Activated T-helper 1 cell treated with anti-CD3 and anti-CD28 coated beads, Interleukin-12 subunit alpha, Interleukin-12 subunit beta, Interleukin-2, Interleukin-4 antibody, amounts not matched to agents 30 ng/mL and 10 ng/mL and 1 ng/mL, durations not matched to agents 14 hours and 24 hours and 36 hours (primary cell): ENCODE measurements around the gene ZNF24. TPM values are rescaled to one million over a fixed set of nuclear protein-coding genes. Genes with fewer than 3 reads are reported as not detected.
A peak's percentile ranks its signal among the peaks of the same experiment; 100 is the strongest.

ENCODE experiments used
- DNase-seq: peaks from one replicate; pipeline ENCODE4 v3.0.0; 2021; ENCODE audit warnings: low spot score
- H3K27ac Mint-ChIP-seq: one replicate; pipeline ENCODE4 v1.8.0; 2021; ENCODE audit warnings: mild to moderate bottlenecking, mixed read lengths
- H3K27me3 Mint-ChIP-seq: one replicate; pipeline ENCODE4 v1.8.0; 2022; ENCODE audit warnings: mild to moderate bottlenecking, moderate library complexity, mixed read lengths; ENCODE audit not compliant: insufficient read depth
- H3K36me3 Mint-ChIP-seq: one replicate; pipeline ENCODE4 v1.8.0; 2021; ENCODE audit warnings: low read depth, mixed read lengths
- H3K4me1 Mint-ChIP-seq: one replicate; pipeline ENCODE4 v1.8.0; 2021; ENCODE audit warnings: low read depth, mixed read lengths
- H3K4me3 Mint-ChIP-seq: one replicate; pipeline ENCODE4 v1.8.0; 2021; ENCODE audit warnings: mild to moderate bottlenecking, moderate library complexity, mixed read lengths
- H3K9me3 Mint-ChIP-seq: one replicate; pipeline ENCODE4 v1.8.0; 2021; ENCODE audit warnings: mixed read lengths
- intact Hi-C: fragments of 100-400 bp; cut with micrococcal nuclease; formaldehyde crosslinking; loops from one replicate; pipeline ENCODE4 v1.15.1; 2024
- total RNA-seq: library from RNA; stranded (reverse); gene quantifications from 2 replicates; pipeline ENCODE4 v1.2.3, GENCODE V29; 2022

ZNF24 gene
- total RNA-seq, 1 donor from 2014 or later, result 56.6 TPM

DNA sequence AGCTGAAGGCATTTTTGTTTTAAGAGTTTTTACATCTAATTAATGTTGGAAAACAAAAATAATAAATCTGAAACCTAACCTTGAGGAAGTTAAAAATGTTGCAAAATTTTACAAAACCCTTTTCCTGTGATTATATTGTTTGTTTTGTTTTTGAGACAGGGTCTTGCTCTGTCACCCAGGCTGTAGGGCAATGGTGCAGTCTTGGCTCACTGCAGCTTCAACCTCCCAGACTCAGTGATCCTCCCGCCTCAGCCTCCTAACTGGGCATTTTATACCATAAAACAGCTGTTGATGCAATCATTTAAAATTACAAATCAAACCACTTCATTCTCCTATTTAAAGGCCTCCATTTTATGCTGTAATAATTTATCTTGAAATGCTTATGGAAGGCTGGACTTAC lies 1.7 kb upstream of the ZNF24 start:
- no peak for DNase-seq
- no peak overlapping the region for H3K4me3 Mint-ChIP-seq
- H3K9me3 Mint-ChIP-seq, result no peaks in the 10 kb centered on the region
- H3K27me3 Mint-ChIP-seq, result no peaks in the 10 kb centered on the region
- intact Hi-C loops, result loop anchor here (2.0 kb wide), 1 partner anchor 367 kb away; no protein-coding TSS in a partner anchor
- H3K4me1 Mint-ChIP-seq, result peaks cover 24% of the 10 kb centered on the region
- peaks cover 12% of the 10 kb centered on the region for H3K36me3 Mint-ChIP-seq
- no peak overlapping the region for H3K27ac Mint-ChIP-seq

DNA sequence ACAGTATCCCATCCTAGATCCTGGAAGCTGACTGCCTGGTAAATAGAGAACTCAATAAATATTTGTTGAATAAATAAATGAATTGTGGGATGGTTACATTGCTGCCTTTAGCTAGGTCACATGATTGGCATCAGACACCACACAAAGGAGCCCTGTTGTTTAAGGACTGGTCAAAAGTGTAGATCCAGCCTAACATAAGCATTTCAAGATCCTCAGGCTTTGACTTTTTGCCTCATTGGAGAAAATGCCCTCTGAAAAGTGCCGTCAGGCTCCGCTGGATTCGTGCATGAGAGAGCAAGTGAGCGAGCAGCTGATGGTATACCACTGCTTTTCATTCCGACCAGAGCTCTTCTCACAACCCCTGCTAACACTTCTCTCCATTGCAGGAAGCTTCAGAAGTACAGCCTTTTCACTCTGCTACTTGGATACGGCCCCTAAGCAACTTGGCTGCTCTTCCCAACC lies 1.3 kb upstream of the ZNF24 start:
- peaks cover 24% of the 10 kb centered on the region for H3K4me1 Mint-ChIP-seq
- H3K4me3 Mint-ChIP-seq, result peak overlapping the region; percentile 99
- peaks cover 14% of the 10 kb centered on the region for H3K36me3 Mint-ChIP-seq
- intact Hi-C loops, result loop anchor here (2.0 kb wide), 1 partner anchor 367 kb away; no protein-coding TSS in a partner anchor
- H3K27me3 Mint-ChIP-seq, result no peaks in the 10 kb centered on the region
- H3K27ac Mint-ChIP-seq, result peak overlapping the region; percentile 98
- H3K9me3 Mint-ChIP-seq, result no peaks in the 10 kb centered on the region
- DNase-seq, result no peak

DNA sequence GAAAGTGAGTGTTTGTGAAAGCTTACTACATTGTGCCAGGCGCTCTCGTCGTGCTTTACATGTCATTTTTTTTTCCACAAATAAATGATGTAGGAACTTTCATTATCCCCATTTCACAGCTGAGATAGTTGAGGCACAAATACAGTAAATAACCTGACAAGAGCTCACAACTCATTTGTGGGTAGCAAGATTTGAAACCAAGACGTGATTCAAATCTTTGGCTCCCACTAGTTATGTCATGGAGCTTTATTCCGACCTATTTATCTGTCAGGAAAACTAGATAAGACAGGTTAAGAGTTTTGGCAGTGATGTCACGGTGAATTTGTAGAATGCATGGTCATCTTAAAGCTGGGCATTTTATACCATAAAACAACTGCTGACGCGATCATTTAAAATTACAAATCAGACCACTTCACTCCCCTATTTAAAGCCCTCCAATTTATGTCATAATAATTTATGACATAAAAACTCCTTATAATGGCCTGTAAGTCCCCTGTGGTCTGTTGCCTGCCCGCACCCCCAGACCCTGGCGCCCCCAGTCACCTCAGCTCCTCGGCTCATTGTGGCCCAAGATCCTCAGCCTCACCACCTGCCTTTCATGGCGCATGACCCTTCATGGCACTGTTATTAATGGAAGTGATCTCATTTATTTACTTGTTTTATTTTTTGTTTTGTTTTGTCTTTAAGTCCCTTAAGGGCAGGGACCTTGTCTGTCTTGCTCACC lies 678 bp upstream of the ZNF24 start:
- Mint-ChIP-seq H3K27ac (peak overlapping the region; percentile 98), H3K4me3 (peak overlapping the region; percentile 99), H3K36me3 (peaks cover 20% of the 10 kb centered on the region), H3K27me3 (no peaks in the 10 kb centered on the region), H3K4me1 (peaks cover 30% of the 10 kb centered on the region), H3K9me3 (no peaks in the 10 kb centered on the region)
- no peak for DNase-seq
- intact Hi-C loops, result loop anchor here (1.0 to 5.0 kb wide), 13 partner anchors 10 to 1482 kb away; partner anchors contain the start of genes ELP2, KIAA1328, MAPRE2 and RPRD1A

DNA sequence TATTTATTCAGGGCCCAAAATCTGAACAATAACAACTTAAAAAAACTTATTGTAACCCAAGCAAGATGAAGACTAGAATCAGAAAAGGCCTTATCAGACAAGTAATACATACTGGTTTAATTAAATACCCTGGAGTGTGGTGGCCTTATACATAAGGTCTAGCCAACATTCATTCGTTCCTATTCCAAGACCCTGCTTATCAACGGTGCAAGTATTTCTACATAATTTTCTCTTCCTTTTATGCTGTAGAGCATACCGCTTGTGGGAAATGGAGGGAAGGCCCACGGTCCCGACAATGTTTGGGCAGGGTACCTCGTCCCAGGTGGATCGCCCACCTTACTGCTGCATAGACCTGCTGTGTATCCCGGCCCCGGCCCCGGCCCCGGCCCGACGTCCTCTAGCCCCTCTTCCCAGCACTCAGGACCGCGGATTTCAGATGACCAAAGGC lies 708 bp downstream of the ZNF24 start:
- Mint-ChIP-seq H3K36me3 (peaks cover 34% of the 10 kb centered on the region), H3K4me3 (peak overlapping the region; percentile 99), H3K4me1 (peaks cover 39% of the 10 kb centered on the region), H3K9me3 (no peaks in the 10 kb centered on the region), H3K27ac (peak overlapping the region; percentile 98), H3K27me3 (no peaks in the 10 kb centered on the region)
- no peak for DNase-seq
- intact Hi-C loops, result loop anchor here (1.0 to 5.0 kb wide), 4 partner anchors 154 to 1484 kb away; partner anchors contain the start of genes INO80C, KIAA1328 and TPGS2

DNA sequence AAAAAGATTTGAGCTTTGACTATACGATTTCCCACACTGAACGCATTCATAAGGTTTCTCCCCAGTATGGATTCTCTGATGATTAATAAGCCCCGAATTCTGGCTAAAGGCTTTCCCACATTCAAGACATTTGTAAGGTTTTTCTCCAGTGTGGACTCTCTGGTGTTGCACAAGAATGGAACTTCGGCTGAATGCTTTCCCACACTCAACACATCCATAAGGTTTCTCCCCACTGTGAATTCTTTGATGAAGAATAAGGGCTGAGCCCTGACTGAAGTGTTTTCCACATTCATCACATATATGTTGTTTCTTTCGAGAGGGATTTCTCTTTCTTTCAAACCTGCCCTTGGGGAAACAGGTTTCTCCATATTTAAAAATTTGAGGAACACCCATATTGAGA lies 6.9 kb downstream of the ZNF24 start:
- no peak overlapping the region for H3K27ac Mint-ChIP-seq
- intact Hi-C loops, result no loop called here
- peaks cover 17% of the 10 kb centered on the region for H3K4me1 Mint-ChIP-seq
- DNase-seq, result no peak
- no peaks in the 10 kb centered on the region for H3K9me3 Mint-ChIP-seq
- H3K27me3 Mint-ChIP-seq, result no peaks in the 10 kb centered on the region
- no peak overlapping the region for H3K4me3 Mint-ChIP-seq
- H3K36me3 Mint-ChIP-seq, result peaks cover 77% of the 10 kb centered on the region

DNA sequence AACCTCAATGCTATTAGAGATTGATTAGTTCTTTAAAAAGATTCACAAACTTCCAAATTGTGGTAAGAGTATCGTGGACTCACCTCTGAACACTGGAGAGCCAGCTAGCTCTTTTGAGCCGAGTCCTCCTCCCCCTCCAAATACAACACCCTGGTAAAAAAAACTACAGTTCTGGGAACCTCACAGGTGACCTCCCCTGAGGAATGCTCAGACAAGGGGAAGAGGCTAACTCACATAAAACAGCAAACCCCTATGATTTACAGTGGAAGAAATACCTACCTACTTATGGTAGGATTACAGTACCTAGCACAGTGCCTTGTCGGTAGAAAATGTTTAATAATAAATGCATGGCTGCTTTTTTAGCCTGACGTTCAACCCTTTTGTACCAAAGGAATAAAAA lies 8.4 kb downstream of the ZNF24 start:
- H3K4me1 Mint-ChIP-seq, result peaks cover 16% of the 10 kb centered on the region
- H3K36me3 Mint-ChIP-seq, result peaks cover 77% of the 10 kb centered on the region
- no peak overlapping the region for H3K4me3 Mint-ChIP-seq
- DNase-seq, result no peak
- intact Hi-C loops, result no loop called here
- H3K9me3 Mint-ChIP-seq, result no peaks in the 10 kb centered on the region
- no peaks in the 10 kb centered on the region for H3K27me3 Mint-ChIP-seq
- H3K27ac Mint-ChIP-seq, result no peak overlapping the region

DNA sequence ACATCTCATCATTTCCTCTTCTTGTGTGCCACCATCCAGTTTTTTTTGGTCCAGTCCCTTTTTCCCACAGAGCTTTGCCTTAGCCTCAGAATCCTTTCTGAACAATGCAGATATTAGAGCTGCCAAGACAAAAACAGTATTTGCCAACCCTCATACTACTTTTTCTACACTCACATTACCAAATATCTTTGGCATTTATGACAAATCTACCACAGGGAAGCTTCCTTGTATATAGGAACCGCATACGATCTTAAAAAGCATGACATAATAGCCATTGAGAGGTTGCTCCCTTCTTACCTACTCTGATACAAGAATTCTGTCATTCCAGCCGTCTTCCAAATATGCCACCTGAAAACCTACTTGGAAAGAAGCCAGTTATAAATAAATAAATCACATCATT lies 9.4 kb downstream of the ZNF24 start:
- H3K27ac Mint-ChIP-seq, result no peak overlapping the region
- H3K27me3 Mint-ChIP-seq, result no peaks in the 10 kb centered on the region
- H3K4me3 Mint-ChIP-seq, result no peak overlapping the region
- H3K9me3 Mint-ChIP-seq, result no peaks in the 10 kb centered on the region
- peaks cover 9% of the 10 kb centered on the region for H3K4me1 Mint-ChIP-seq
- no peak for DNase-seq
- H3K36me3 Mint-ChIP-seq, result peaks cover 67% of the 10 kb centered on the region
- intact Hi-C loops, result no loop called here

DNA sequence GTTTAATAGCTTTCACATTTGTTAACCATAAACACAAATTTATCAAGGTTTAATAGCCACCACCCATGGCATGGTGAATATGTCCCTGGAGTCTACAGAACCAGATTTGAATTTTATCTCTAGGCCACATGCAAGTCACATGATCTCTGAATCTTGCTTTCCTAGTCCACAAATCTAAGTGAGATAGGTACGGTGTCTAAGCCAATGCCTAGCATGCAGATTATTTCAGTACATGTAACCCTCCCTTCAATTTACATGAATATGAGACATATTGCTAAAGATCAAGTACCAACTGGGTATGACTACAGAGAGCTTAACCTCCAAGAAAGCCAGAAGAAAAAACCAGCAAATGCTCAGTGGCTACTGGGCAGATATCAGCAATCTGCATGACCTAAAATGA lies 10.0 kb downstream of the ZNF24 start:
- DNase-seq, result no peak
- Mint-ChIP-seq H3K4me3 (no peak overlapping the region), H3K27me3 (no peaks in the 10 kb centered on the region), H3K9me3 (no peaks in the 10 kb centered on the region), H3K36me3 (peaks cover 61% of the 10 kb centered on the region), H3K4me1 (peaks cover 2% of the 10 kb centered on the region), H3K27ac (no peak overlapping the region)
- intact Hi-C loops, result no loop called here

DNA sequence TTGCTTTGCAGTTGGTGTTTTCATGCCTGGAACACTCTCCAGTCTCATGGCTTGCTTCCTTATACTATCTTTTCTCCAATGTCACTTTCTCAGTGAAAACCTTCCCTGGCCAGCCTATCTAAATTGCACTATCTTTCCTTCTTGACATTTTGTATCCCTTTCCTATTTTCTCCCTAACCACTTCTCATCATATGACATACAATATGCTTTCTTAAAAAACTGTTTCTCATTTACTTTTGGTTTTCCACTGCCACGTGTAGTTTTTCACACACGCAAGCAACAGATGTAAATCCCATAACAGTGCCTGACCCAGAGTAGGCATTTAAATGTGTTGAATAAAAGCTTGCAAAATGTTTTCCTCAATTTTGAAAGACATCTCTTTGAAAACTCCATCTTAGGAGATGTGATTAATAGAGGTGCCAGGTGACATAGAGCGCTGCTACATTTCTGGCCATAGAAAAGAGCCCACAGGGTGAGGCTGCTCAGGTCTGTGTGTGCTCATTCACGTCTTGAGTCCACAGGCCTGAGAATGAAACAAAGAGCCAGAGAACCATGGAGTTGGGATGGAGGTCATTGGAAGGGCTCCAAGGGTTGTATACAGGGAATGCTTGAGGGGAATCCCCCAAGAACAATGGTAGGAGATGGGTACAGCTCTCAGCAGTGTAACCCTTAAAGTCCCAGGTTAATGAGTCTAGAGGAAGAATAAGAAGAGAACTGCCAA lies 12.7 kb downstream of the ZNF24 start:
- Mint-ChIP-seq H3K27ac (no peak overlapping the region), H3K27me3 (no peaks in the 10 kb centered on the region), H3K36me3 (peaks cover 36% of the 10 kb centered on the region), H3K9me3 (peaks cover 7% of the 10 kb centered on the region), H3K4me1 (no peaks in the 10 kb centered on the region), H3K4me3 (no peak overlapping the region)
- DNase-seq, result no peak
- intact Hi-C loops, result no loop called here

DNA sequence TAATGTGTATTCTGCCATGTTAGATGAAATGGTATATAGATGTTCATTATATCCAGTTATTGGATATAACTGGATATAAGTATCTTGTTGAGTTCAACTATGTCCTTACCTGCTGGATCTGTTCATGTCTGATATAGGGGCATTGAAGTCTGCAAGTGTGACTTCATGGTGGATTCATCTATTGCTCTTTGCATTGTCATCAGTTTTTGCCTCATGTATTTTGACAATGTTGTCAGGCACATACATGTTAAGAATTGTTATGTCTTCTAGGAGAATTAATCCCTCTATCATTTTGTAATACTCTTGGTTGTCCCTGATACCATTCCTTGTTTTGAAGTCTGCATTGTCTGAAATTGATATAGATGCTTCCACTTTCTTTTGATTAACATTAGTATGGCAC lies 15.4 kb downstream of the ZNF24 start:
- peaks cover 13% of the 10 kb centered on the region for H3K36me3 Mint-ChIP-seq
- DNase-seq, result no peak
- H3K9me3 Mint-ChIP-seq, result peaks cover 7% of the 10 kb centered on the region
- H3K27ac Mint-ChIP-seq, result no peak overlapping the region
- H3K27me3 Mint-ChIP-seq, result peaks cover 2% of the 10 kb centered on the region
- H3K4me3 Mint-ChIP-seq, result no peak overlapping the region
- intact Hi-C loops, result no loop called here
- H3K4me1 Mint-ChIP-seq, result no peaks in the 10 kb centered on the region

DNA sequence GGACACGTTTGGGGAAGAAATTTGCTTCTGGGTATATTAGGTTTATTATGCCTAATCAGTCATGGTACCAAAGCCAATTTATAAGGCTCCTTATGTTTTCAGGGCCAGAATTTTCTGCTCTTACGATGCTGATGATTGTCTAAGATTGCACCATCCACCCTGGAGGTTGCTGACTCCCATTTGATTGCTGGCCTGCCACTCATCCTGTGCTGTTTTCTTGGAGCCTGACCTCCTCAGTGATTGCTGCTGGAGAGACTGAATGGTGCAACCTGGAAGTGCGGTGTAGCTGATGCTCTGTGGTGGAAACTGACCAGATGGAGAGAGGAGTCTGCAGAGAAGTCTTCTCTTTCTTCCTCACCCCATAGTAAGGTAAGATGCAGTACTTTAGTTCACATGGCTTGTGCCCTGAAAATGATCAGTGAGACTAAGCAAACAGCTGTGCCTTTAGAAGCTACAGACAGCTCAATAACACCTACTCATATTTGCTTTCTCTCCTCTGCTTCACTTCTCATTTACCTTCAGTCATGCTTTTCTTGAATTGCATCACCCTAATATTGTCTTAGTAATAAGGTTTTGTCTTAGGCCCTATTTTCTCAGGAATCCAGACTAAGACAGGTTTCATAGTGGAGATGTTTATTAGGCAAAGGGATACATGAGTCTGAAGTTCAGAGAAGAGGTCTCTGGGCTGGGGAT lies 17.4 kb downstream of the ZNF24 start:
- H3K4me3 Mint-ChIP-seq, result no peak overlapping the region
- intact Hi-C loops, result no loop called here
- peaks cover 7% of the 10 kb centered on the region for H3K9me3 Mint-ChIP-seq
- peaks cover 2% of the 10 kb centered on the region for H3K36me3 Mint-ChIP-seq
- peaks cover 2% of the 10 kb centered on the region for H3K27me3 Mint-ChIP-seq
- no peak for DNase-seq
- H3K27ac Mint-ChIP-seq, result no peak overlapping the region
- H3K4me1 Mint-ChIP-seq, result no peaks in the 10 kb centered on the region

DNA sequence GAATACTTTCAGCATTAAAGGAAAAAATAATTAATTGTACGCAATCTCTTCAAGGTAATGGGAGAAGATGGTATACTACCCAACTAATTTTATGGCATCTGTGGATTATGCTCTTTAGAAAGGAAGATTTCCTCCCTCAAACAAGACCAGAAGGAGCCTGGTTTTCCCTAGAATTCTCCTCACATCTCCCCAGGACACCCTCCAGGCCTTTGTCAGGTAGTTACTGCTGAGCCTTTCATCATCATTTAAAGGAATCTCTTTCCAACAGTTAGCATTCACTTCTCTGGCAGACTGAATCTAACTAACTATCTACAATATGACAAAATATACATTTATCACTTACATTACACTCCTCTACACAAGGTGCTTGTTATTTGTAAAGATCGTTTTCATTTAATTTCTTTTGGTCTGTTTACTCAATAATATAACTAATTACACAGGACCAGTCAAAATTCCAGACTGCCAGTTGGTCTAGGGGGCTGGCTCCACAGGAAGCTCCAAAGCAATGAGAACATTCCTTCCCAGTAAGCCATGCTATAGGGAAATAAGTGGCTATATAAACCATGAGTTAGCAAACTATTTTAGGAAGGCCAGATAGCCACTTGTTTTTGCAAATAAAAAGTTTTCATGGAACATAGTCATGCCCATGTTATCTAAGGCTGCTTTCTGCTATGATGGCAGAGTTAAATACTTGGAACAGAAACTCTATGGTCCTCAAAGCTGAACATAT lies 19.1 kb downstream of the ZNF24 start:
- no peak overlapping the region for H3K4me3 Mint-ChIP-seq
- intact Hi-C loops, result no loop called here
- H3K36me3 Mint-ChIP-seq, result peaks cover 2% of the 10 kb centered on the region
- peaks cover 7% of the 10 kb centered on the region for H3K9me3 Mint-ChIP-seq
- no peak for DNase-seq
- no peaks in the 10 kb centered on the region for H3K4me1 Mint-ChIP-seq
- H3K27ac Mint-ChIP-seq, result no peak overlapping the region
- peaks cover 2% of the 10 kb centered on the region for H3K27me3 Mint-ChIP-seq
